K562 (cell line): ENCODE measurements around the gene CCDC82.

Experiments
- TRIM28 ChIP-seq: fragments of 450-650 bp; IDR thresholded peaks from 2 replicates; pipeline ENCODE4 v1.6.1; 2017
- ZNF239 ChIP-seq: fragments of 250-450 bp; sonication (Bioruptor Pico); IDR thresholded peaks from 2 replicates; pipeline ENCODE4 v1.4.0; 2020; ENCODE audit warnings: mild to moderate bottlenecking
- TF ChIP-seq, protein P1 (sequence below), 2 experiments: IDR thresholded peaks; 2 replicates each; pipeline ENCODE4 v1.6.1; 2011; ENCODE audit warnings: borderline replicate concordance in 1 of 2, control low read depth in 1 of 2, low read depth in 1 of 2, low read length in 1 of 2, mild to moderate bottlenecking in 1 of 2, mixed read lengths in 1 of 2, moderate library complexity in 1 of 2; ENCODE audit not compliant: insufficient read depth in 1 of 2, insufficient read length in 1 of 2, poor library complexity in 1 of 2, severe bottlenecking in 1 of 2; ENCODE audit errors: extremely low read depth in 1 of 2

DNA sequence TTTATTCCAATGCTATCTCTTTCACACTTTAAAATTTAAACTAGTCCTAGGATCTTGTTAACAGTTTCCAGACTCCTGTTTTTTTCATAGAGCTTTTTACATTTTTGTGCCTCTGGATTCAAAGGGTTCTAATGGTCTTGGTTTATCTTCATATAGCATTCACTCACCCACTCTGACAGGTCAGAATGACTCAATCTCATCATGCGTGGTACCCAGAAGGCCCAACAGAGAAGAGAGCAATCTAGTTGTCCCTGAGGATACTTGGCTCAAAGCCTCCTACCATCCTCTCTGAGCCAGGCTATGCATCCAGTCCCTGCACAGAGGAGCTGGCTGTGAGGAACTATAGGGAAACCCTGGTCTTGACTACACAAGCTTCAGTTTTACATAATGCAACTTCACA lies 74.2 kb downstream of the CCDC82 start:
- TF ChIP-seq, protein P1, sequence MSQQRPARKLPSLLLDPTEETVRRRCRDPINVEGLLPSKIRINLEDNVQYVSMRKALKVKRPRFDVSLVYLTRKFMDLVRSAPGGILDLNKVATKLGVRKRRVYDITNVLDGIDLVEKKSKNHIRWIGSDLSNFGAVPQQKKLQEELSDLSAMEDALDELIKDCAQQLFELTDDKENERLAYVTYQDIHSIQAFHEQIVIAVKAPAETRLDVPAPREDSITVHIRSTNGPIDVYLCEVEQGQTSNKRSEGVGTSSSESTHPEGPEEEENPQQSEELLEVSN (IDR thresholded peaks at IDR 0.05; ENCODE audit: borderline replicate concordance in 1 of 2, extremely low read depth in 1 of 2, insufficient read depth in 1 of 2, insufficient read length in 1 of 2, low read depth in 1 of 2, low read length in 1 of 2, poor library complexity in 1 of 2, severe bottlenecking in 1 of 2): no peak
- no peak for TF ChIP-seq ZNF239 (CRISPR knock-in tag)
- TF ChIP-seq TRIM28: no peak
